ENCODE data around the gene SLC6A4.

GRCh38 chr17:30173649-30174048 lies 61.8 kb downstream of the SLC6A4 start:
- TF ChIP-seq CTCF (IDR thresholded peaks at IDR 0.05; ENCODE audit: low read depth, low read length, missing input control), result no peak
- no peak for TF ChIP-seq JUND (IDR thresholded peaks at IDR 0.05)
- no peak for TF ChIP-seq TAF1 (conservative IDR thresholded peaks at IDR 0.05)
- TF ChIP-seq, protein P1, sequence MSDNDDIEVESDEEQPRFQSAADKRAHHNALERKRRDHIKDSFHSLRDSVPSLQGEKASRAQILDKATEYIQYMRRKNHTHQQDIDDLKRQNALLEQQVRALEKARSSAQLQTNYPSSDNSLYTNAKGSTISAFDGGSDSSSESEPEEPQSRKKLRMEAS (IDR thresholded peaks at IDR 0.05), result no peak
- TF ChIP-seq FOXA1 (IDR thresholded peaks at IDR 0.05), result no peak
- no peak for TF ChIP-seq EGR1 (IDR thresholded peaks at IDR 0.05; ENCODE audit: low read depth in 2 of 2)
- no peak for TF ChIP-seq RXRA (IDR thresholded peaks at IDR 0.05)
- no peak for TF ChIP-seq NR2F2 (IDR thresholded peaks at IDR 0.05)

Measured in liver (tissue), 3 donors.